Amniotic stem cell (primary cell): ENCODE data around the gene AKT3.

Source experiments
- DNase-seq: peaks from one replicate; lab custom pipeline; 2025; lab: John Stamatoyannopoulos, UW

The AKT3 gene

GRCh38 chr1:243731301-243731891 is 118.6 kb downstream of the AKT3 start:
- DNase-seq = no peak

GRCh38 chr1:243730487-243731150 is 119.4 kb downstream of the AKT3 start:
- DNase-seq = no peak

- no peak for DNase-seq
Measured at GRCh38 chr1:243729956-243730355, 120.1 kb downstream of the AKT3 start.

- DNase-seq = no peak
Measured at GRCh38 chr1:243727503-243728203, 122.4 kb downstream of the AKT3 start.

- DNase-seq = no peak
Measured at GRCh38 chr1:243726806-243727502, 123.1 kb downstream of the AKT3 start.

GRCh38 chr1:243725846-243726245 is 124.2 kb downstream of the AKT3 start:
- DNase-seq = no peak

GRCh38 chr1:243725075-243725474 is 125.0 kb downstream of the AKT3 start:
- no peak for DNase-seq

- no peak for DNase-seq
Measured at GRCh38 chr1:243723458-243724043, 126.5 kb downstream of the AKT3 start.

- no peak for DNase-seq
Measured at GRCh38 chr1:243723050-243723449, 127.0 kb downstream of the AKT3 start.

GRCh38 chr1:243719476-243719875 is 130.6 kb downstream of the AKT3 start:
- DNase-seq = no peak

GRCh38 chr1:243718893-243719292 is 131.2 kb downstream of the AKT3 start:
- DNase-seq = no peak

GRCh38 chr1:243718022-243718421 is 132.0 kb downstream of the AKT3 start:
- DNase-seq = no peak

- DNase-seq = no peak
Measured at GRCh38 chr1:243716906-243717305, 133.1 kb downstream of the AKT3 start.

- no peak for DNase-seq
Measured at GRCh38 chr1:243715285-243715684, 134.8 kb downstream of the AKT3 start.

- DNase-seq = no peak
Measured at GRCh38 chr1:243713470-243714186, 136.4 kb downstream of the AKT3 start.

- no peak for DNase-seq
Measured at GRCh38 chr1:243712941-243713340, 137.1 kb downstream of the AKT3 start.

GRCh38 chr1:243712242-243712641 is 137.8 kb downstream of the AKT3 start:
- DNase-seq = no peak

GRCh38 chr1:243710467-243710866 is 139.6 kb downstream of the AKT3 start:
- DNase-seq = no peak

GRCh38 chr1:243708210-243708609 is 141.8 kb downstream of the AKT3 start:
- no peak for DNase-seq

GRCh38 chr1:243706563-243706962 is 143.5 kb downstream of the AKT3 start:
- DNase-seq = no peak

GRCh38 chr1:243705585-243705984 is 144.5 kb downstream of the AKT3 start:
- no peak for DNase-seq

GRCh38 chr1:243701872-243702271 is 148.2 kb downstream of the AKT3 start:
- DNase-seq = no peak
